NCI-H82 treated with DMSO at 0.1 percent for 48 hours (cell line): ENCODE results near the gene TAS2R46.
"Not testable (repeated sequence)": the region's sequence is repeated elsewhere in the genome, so short reads cannot be mapped to it uniquely, and the experiment has no call there.

ENCODE experiments used
- DNase-seq: peaks from one replicate; lab custom pipeline; 2025; ENCODE audit not compliant: unreplicated experiment; lab: John Stamatoyannopoulos, UW

The TAS2R46 gene

DNA sequence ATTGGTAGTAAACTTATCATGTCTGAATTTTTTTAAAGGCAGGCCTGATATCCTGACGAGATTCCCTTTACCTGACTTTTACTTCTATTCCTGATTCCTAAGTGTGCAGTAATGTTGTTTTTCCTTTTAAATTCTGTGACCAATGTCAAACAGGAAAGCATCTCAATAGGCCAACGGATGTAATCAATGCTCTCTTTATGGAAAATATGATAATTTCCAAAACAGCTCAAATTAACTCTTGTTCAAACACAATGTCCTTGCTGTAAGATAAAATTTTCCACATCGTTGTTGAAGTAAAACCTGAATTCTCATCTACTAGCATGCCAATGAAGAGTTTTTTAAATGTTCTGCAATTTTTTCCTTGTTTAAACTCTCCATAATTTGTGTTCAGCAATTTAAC is 22.9 kb downstream of the TAS2R46 start:
- DNase-seq, result no peak

DNA sequence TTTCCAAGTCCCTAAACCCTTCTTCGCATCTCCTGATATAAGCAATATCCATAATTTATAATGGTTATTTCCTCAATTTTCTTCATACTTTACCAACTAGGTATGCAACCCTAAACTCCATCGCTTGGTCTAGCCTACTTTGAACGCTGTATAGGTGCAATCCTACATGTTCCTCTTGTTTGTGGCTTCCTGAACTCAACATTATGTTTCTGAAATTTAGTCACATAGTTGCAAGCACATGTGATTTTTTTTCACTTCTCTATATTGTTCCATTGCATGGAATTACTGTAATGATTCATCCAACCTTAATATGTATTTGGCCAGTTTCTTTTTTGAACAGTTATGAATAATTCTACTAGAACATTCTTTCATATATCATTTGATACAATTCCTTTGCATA is 28.1 kb downstream of the TAS2R46 start:
- not testable (repeated sequence) for DNase-seq

DNA sequence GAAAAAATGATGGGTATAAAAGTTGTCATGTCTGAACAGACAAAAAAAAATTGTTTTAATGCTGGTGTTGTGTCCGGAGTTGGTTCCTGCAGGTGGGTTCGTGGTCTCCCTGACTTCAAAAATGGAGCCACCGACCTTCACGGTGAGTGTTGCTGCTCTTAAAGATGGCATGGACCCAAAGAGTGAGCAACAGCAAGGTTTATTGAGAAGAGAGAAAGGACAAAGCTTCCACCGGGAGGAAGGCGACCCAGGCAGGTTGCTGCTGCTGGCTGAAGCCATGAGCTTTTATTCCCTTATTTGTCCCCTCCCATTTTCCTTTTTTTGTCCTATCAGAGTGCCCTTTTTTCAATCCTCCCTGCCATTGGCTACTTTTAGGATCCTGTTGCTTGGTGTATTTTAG is 30.8 kb downstream of the TAS2R46 start, which contains the start of gene TAS2R31:
Gene TAS2R31 (minus strand): TSS at position 101 of the 400 bp plus-strand sequence. CDS start 72 bp downstream, at position 29.
- no peak for DNase-seq

GRCh38 chr12:11026118-11026517 is 36.0 kb downstream of the TAS2R46 start:
- no peak for DNase-seq

DNA sequence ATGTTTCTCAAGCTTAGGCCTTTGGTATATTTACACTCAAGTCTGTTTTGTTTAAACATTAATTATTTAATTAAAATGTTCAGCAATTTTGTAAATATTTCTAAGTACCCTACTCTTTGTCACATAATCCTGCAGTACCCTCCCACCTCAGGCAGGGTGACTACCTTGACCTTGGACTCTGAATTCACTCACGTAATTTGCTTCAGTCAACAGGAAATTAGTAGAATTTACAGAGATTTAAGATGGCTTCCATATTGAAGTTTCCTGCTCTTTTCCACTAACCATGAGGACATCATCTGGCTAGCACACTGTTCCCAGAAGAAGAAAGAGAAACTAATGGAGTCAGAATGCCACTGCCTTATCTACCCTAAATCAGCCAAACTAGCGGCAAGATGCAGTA is 38.7 kb downstream of the TAS2R46 start:
- no peak for DNase-seq

DNA sequence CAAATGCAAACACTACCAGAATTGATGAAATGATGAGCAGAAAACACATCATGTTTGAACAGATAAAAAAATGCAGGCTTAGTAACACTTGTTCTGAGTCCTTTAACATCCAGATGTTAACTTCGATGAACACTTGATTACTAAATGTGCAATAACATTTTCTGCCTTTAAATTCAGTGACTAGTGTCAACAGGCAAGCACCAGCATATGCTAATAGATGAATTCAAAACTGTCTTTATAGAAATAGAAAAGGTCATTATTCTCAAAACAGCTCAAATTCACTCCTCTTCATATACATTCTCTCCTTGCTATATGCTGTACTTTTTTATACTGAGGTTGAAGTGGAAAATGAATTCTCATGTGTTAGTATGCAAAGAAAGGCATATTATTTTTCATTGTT is 39.6 kb downstream of the TAS2R46 start, which contains the start of gene TAS2R19:
Gene TAS2R19 (minus strand): TSS at position 101 of the 400 bp plus-strand sequence. CDS start 49 bp downstream, at position 52.
- no peak for DNase-seq

- no peak for DNase-seq
These were observed 45.2 kb downstream of the TAS2R46 start for GRCh38 chr12:11016937-11017336.

GRCh38 chr12:11015775-11016430 is 46.2 kb downstream of the TAS2R46 start:
- no peak for DNase-seq

- no peak for DNase-seq
These were observed 47.9 kb downstream of the TAS2R46 start for GRCh38 chr12:11014234-11014633.
